PFSK-1 (cell line): ENCODE data around the gene STXBP2.

ENCODE experiments used
- FOXP2 ChIP-seq: optimal IDR thresholded peaks from 2 replicates; pipeline ENCODE3; 2011; ENCODE audit warnings: borderline replicate concordance, control low read depth, inconsistent platforms; ENCODE audit not compliant: insufficient read depth; ENCODE audit errors: extremely low read length, extremely low read depth
- POLR2AphosphoS5 ChIP-seq: IDR thresholded peaks from 2 replicates; pipeline ENCODE4 v1.6.1; 2012; ENCODE audit warnings: low read depth, mild to moderate bottlenecking, control low read depth, low read length, moderate library complexity
- REST ChIP-seq, 2 experiments: IDR thresholded peaks; 2 replicates each; pipeline versions ENCODE4 v1.6.1 to v1.8.0; 2011 to 2012; ENCODE audit warnings: low read depth in 2 of 2, low read length in 2 of 2, control low read depth in 1 of 2, inconsistent platforms in 1 of 2, mild to moderate bottlenecking in 1 of 2, moderate library complexity in 1 of 2; ENCODE audit not compliant: insufficient read depth in 1 of 2
- SIN3A ChIP-seq: IDR thresholded peaks from 2 replicates; pipeline ENCODE4 v1.6.1; 2012; ENCODE audit warnings: mild to moderate bottlenecking, low read length, moderate library complexity, borderline replicate concordance; ENCODE audit not compliant: insufficient read depth
- TAF1 ChIP-seq: IDR thresholded peaks from 2 replicates; pipeline ENCODE4 v1.6.1; 2012; ENCODE audit warnings: low read length, control low read depth, borderline replicate concordance; ENCODE audit not compliant: insufficient read depth

GRCh38 chr19:7635670-7636069 lies 1.2 kb upstream of the STXBP2 start:
- TF ChIP-seq POLR2AphosphoS5 = no peak
- no peak for TF ChIP-seq TAF1
- no peak for TF ChIP-seq REST (IDR thresholded peaks at IDR 0.05; ENCODE audit: insufficient read depth in 1 of 2, low read depth in 2 of 2, low read length in 2 of 2)
- TF ChIP-seq SIN3A = no peak
- no peak for TF ChIP-seq FOXP2
